Psoas muscle (tissue), 8 donors: Measurements from ENCODE around the gene LGR6. TPM values are rescaled to one million over a fixed set of nuclear protein-coding genes. Genes with fewer than 3 reads are reported as not detected.

ENCODE experiments used
- ATAC-seq, 4 donors: fragments of 200-7000 bp; cut with Tn5 transposase; one replicate each; pipeline ENCODE4 v1.9.1; 2020; ENCODE audit warnings: moderate library complexity in 3 of 4, mild to moderate bottlenecking in 2 of 4
- DNase-seq, 2 donors: peaks; one replicate each; pipeline ENCODE4 v3.0.0-alpha.2; 2020
- H3K27ac ChIP-seq: fragments of 200-600 bp; one replicate; pipeline ENCODE4 v1.8.0; 2022
- H3K27me3 ChIP-seq, 3 donors: fragments of 200-600 bp in 1 of 3; one replicate each; pipeline versions ENCODE4 v1.6.1 to v1.8.0; 2013 to 2022; ENCODE audit warnings: low read length in 2 of 3, mild to moderate bottlenecking in 2 of 3, moderate library complexity in 1 of 3; ENCODE audit not compliant: insufficient read depth in 3 of 3
- H3K36me3 ChIP-seq, 2 donors: fragments of 200-600 bp in 1 of 2; one replicate each; pipeline versions ENCODE4 v1.6.1 to v1.8.0; 2013 to 2022; ENCODE audit warnings: low read depth in 1 of 2, mild to moderate bottlenecking in 1 of 2, moderate library complexity in 1 of 2; ENCODE audit not compliant: insufficient read depth in 1 of 2
- H3K4me1 ChIP-seq: fragments of 200-600 bp; one replicate; pipeline ENCODE4 v1.8.0; 2022
- H3K4me3 ChIP-seq: fragments of 200-600 bp; one replicate; pipeline ENCODE4 v1.8.0; 2022; ENCODE audit warnings: mild to moderate bottlenecking
- H3K9me3 ChIP-seq: fragments of 200-600 bp; one replicate; pipeline ENCODE4 v1.8.0; 2022
- CTCF ChIP-seq: fragments of 200-600 bp; IDR thresholded peaks from one replicate; pipeline ENCODE4 v1.8.0; 2022; ENCODE audit warnings: antibody characterized with exemption
- WGBS, 3 donors: extraction: QIAGEN DNeasy Blood & Tissue Kit; methylation state at CpG; one replicate each; pipeline versions ENCODE4 v1.1.6 to v1.1.7; 2013; 5-methylcytosine and 5-hydroxymethylcytosine counted together
- intact Hi-C, 2 donors: fragments of 100-400 bp; cut with DNase I; formaldehyde crosslinking; loops; one replicate each; pipeline versions ENCODE4 v1.11.0 to v1.14.2; 2022
- polyA plus RNA-seq, 3 donors: library from polyadenylated mRNA; stranded (reverse); fragments of 200-250 nt; gene quantifications; one replicate each; pipeline ENCODE4 v1.2.3, GENCODE V29; 2013
- total RNA-seq, 4 donors: library from RNA; stranded (reverse); fragmentation: NEBNext Ultra II Directional in 2 of 4; extraction: Animal tissue kit (Norgen Biotek cat#: 25700) in 2 of 4; gene quantifications; one replicate each; pipeline versions ENCODE4 v1.2.1 to v1.2.4, GENCODE V29; 2021 to 2023
- donor health status: healthy with polysubstance abuse.
- donor health status: DM: no; HTN: no; CAD: no; lungs with moderate emphysema.
- donor health status: Bipolar disorder and iron deficiency.
- donor health status: healthy.
- donor health status: DM: yes; HTN: yes; CAD: no.
- donor health status: DM: no; HTN: no; CAD: no.
- donor health status: DM: no; HTN: no; CAD: no.
- donor health status: DM: yes; HTN: yes; CAD: no.

The LGR6 gene
- total and polyA plus RNA-seq, 7 donors, result 0.12 to 0.20 (median 0.16) TPM; not detected in 3

GRCh38 chr1:202247837-202248795 is 54.5 kb downstream of the LGR6 start:
- Histone ChIP-seq H3K4me3 (no peak overlapping the region), H3K4me1 (no peaks in the 10 kb centered on the region), H3K9me3 (no peaks in the 10 kb centered on the region), H3K27me3 (peaks cover 0 to 4% (median 0%) of the 10 kb centered on the region in 3 donors), H3K36me3 (no peaks in the 10 kb centered on the region), H3K27ac (no peak overlapping the region)
- intact Hi-C loops, result no loop called here
- 34 to 42% (median 38%) methylated on average over 19 to 20 of the region's 20 CpGs for WGBS, 3 donors
- TF ChIP-seq CTCF, result no peak
- ATAC-seq (peak in 3 of 4 donors; percentile 20 to 77 (median 65)), DNase-seq (no peak)

- DNase-seq, result no peak
- TF ChIP-seq CTCF, result no peak
- no peak overlapping the region for H3K27ac ChIP-seq
Observed at GRCh38 chr1:202248861-202249260, 55.3 kb downstream of the LGR6 start.

GRCh38 chr1:202249436-202249835 is 55.8 kb downstream of the LGR6 start:
- no peaks in the 10 kb centered on the region for H3K9me3 ChIP-seq
- intact Hi-C loops, result no loop called here
- no peaks in the 10 kb centered on the region for H3K36me3 ChIP-seq
- ATAC-seq (no peak), DNase-seq (no peak)
- H3K4me1 ChIP-seq, result no peaks in the 10 kb centered on the region
- peaks cover 0 to 4% (median 0%) of the 10 kb centered on the region in 3 donors for H3K27me3 ChIP-seq
- 79 to 80% (median 79%) methylated on average over 6 of the region's 6 CpGs for whole genome bisulfite sequencing, 3 donors
- H3K27ac ChIP-seq, result no peak overlapping the region
- H3K4me3 ChIP-seq, result no peak overlapping the region
- TF ChIP-seq CTCF, result no peak

More at GRCh38 chr1:202248861-202249260, 55.3 kb downstream of the LGR6 start:
- H3K27me3 ChIP-seq, result peaks cover 0 to 4% (median 0%) of the 10 kb centered on the region in 3 donors
- 85 to 91% (median 87%) methylated on average over 6 of the region's 6 CpGs for WGBS, 3 donors
- intact Hi-C loops, result no loop called here
- H3K36me3 ChIP-seq, result no peaks in the 10 kb centered on the region
- no peaks in the 10 kb centered on the region for H3K9me3 ChIP-seq
- H3K4me1 ChIP-seq, result no peaks in the 10 kb centered on the region
- no peak for ATAC-seq
- H3K4me3 ChIP-seq, result no peak overlapping the region

- H3K27me3 ChIP-seq, result peaks cover 0 to 4% (median 0%) of the 10 kb centered on the region in 3 donors
- 64 to 86% (median 67%) methylated on average over 2 of the region's 2 CpGs for WGBS, 3 donors
- TF ChIP-seq CTCF, result no peak
Observed at GRCh38 chr1:202249846-202250245, 56.2 kb downstream of the LGR6 start.

More at GRCh38 chr1:202249846-202250245, 56.2 kb downstream of the LGR6 start:
- intact Hi-C loops, result no loop called here
- H3K36me3 ChIP-seq, result no peaks in the 10 kb centered on the region
- H3K4me3 ChIP-seq, result no peak overlapping the region
- no peak overlapping the region for H3K27ac ChIP-seq
- H3K9me3 ChIP-seq, result no peaks in the 10 kb centered on the region
- no peak for DNase-seq
- no peaks in the 10 kb centered on the region for H3K4me1 ChIP-seq
- no peak for ATAC-seq
